ENCODE results near the gene PROSER3.

Gene PROSER3

DNA sequence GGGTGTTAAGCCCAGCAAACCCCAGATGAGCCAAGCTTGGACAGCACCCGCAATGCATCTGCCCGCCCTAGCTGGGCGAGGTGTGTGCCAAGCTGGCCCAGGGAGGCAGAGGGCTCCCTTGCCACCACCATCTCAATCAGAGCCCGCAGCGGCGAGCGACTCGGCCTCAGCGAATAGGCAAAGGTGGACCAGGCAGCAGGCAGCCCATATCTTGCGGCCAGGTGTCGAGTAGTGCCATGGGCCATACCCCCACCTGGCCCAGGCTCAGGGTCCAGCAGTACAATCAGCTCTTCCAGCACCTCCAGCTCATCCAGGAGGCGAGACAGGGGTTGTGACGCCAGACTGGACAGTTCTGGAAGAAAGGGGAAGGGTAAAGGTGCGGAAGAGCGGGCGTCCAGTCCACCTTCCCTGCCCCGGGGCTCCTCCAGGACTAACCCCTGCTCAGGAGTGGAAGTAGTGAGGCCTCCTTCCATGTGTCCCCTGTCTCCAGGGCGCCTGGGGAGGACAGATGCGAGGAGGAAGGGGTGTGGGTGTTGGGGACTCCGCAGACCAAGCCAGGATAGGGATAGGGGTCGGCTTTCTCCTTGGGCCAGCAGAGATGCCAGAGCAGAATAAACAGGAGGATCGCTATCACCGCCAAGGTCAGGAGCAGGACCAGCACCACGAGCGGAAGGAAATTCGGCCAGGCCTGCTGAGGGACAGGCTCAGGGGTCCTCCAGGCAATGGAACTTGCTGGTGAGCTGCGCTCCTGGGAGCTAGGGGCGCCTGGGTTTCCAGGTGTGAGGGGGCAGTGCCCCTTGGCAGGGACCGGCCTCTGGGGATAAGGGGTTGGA, 18.5 kb upstream of the PROSER3 start:
- no peak for DNase-seq

DNA sequence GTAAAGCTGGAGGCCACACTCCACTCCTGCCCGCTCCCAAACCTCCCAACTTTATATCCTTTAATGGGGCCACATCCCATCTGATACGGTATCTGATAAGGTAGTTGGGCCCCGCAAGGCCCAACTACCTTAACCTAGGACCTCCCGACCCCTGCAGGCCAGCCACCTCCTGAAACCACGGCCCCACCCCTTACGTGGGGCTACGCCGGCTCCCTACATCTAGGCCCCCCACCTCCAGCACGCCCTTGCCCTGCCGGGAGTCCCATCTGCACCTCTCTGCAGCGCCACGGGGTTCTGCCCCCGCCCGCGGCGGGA, 17.9 kb upstream of the PROSER3 start:
- no peak for DNase-seq

DNA sequence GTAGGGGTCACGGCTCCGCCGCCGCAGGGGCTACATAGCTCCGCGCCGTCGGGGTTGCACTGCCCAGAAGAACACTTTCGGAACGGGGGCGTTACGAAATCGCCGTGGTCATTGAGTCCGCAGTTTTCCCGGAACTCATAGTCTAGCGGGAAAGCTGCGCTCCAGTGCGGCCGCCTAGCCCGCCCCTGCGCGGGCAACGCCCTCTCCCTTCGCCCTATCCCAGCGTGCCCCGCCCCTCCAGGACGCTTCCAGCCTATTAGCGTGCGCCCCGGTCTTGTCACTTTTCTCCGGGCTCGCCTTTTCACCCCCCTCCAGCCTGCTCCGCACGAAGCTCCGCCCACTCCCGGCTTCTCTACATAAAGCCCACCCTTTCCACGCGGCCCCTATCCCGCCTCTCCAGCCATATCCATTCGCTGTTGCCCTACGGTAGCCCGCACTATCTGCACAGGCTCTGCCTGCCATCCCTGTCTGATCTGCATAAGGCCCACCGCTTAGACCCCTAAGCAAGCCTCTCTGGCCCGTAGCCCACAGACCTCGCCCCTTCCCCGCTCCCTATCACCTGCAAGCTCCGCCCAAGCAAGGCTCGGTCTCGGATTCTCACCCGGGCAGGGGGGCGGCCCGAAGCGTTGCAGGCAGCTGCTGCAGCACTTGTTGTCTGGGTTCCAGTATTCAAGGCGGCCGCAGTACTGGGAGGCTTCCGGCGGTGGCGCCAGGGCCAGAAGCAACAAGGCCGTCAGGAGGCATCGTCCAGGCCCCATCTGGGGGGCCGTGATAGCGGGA, 17.4 kb upstream of the PROSER3 start:
- peak; percentile 99 for DNase-seq

DNA sequence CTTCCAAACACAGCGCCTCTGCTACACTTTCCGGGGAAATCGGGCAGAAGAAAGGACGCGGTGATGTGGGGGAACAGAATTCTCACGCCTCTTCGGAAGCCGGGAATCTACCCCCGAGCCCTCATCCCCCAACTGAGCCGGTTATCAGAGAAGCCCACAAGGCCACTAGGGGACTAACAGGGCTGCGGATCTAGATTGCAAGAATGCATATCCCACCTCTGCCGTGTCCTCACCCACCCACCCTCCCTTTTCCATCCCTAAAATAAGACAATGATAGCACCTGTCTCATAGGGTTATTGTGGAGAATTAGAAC, 16.8 kb upstream of the PROSER3 start:
- DNase-seq = no peak

DNA sequence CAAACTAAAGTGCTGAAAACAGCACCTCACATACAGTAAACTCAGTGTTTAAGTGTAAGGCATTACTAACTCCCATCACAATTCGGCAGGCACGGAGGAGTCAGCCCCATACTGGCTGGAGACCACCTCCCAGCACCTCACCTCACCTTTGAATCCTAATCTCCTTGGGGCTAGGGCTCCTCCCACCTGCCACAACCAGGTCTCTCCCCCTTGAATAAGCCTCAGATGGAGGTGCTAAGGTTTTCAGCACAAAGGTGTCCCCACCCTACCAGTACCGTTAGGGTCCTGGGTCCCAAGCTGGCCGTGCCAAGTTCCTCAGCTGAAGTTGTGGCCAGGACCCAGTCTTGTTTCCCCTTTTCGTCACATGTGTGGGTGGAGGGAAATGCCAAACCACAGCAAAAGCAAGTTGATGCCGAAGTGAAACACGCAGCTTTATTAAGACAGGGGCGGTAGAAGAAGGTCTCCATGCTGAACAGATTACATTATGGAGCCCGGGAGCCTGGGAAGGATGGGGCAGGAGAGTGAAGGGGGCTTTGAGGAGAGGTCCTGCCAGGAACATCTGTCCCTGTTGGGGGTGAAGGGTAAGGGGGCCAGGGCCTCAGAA, 15.8 kb upstream of the PROSER3 start, which contains the start of gene IGFLR1:
Gene IGFLR1 (minus strand): TSS at position 332 of the 604 bp plus-strand sequence. CDS start 1,272 bp downstream, outside the sequence.
- no peak for DNase-seq

DNA sequence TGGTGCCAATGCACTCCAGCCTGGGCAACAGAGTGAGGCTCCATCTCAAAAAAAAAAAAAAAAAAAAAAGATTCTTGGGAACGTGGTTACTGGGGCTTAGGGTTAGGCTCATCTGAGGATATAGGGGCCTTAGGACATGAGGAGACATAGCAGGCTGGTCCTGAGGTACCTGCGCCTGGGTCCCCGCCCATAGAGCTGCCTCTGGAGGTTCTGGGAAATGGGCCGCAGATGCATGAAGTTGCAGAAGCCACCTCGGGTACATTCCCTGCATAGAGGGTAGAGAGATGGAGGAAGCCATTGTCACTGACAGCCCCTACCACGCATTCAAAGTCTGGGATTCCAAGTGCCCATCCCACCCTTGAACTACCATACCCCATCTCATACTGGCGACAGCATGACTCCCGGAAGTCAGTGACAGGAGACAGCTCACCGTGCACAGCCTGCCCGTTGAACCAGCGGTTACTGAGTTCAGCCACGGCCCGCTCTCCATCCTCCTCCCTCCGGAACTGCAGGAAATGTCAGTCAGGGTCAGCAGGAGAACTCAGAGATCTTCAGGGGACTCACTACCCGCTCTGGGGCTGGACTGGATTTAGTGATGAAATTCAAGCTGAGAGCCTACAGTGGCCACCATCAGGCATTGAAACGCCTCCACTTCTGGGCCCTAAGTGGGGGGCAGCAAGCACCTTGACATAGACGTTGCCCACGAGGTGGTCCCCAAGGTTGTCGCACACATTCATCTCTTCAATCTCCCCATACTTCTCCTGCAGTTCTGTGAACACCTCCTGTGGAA, 14.1 kb upstream of the PROSER3 start:
- no peak for DNase-seq

DNA sequence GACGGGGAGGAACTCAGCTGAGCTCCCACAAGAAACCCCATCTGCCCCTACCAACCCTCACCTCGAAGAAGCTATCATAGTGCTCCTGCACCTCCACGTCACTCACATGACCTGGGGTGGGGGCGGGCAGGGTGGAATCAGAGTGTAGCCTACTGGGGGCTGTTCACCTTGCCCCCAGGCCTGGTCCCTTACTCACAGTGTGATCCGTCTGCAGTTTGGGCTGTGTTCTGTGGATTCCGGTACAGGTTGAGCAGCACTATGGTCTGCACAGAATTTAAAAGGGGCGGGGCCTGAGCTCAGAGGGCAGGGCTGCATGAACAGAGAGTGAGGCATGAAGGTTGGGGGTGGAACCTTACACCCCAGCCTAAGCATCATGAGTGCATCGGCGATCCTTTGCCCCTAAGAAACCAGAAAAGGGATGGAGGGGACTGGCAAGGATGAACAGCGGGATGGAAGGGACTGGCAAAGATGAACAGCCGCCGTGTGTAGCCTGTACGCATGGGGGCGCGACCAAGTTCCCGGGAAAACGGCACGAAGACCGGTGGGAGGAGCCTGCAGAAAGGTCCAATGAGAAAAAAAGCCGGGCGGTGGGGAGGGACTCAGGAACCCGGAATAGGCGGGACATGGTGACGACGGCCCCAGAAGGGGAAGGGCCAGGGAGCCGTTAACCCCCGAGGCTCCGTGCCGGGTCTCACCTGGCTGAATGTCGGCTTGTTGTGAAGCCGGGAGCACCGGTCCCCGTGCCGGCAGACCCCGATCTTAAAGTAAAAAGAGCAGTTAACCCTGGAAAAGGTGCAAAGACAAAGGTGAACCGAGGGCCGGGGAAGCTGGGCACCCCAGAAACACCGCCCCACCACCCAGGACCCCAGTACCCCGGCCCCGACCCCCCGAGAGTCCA, 13.3 kb upstream of the PROSER3 start:
- peak; percentile 97 for DNase-seq

DNA sequence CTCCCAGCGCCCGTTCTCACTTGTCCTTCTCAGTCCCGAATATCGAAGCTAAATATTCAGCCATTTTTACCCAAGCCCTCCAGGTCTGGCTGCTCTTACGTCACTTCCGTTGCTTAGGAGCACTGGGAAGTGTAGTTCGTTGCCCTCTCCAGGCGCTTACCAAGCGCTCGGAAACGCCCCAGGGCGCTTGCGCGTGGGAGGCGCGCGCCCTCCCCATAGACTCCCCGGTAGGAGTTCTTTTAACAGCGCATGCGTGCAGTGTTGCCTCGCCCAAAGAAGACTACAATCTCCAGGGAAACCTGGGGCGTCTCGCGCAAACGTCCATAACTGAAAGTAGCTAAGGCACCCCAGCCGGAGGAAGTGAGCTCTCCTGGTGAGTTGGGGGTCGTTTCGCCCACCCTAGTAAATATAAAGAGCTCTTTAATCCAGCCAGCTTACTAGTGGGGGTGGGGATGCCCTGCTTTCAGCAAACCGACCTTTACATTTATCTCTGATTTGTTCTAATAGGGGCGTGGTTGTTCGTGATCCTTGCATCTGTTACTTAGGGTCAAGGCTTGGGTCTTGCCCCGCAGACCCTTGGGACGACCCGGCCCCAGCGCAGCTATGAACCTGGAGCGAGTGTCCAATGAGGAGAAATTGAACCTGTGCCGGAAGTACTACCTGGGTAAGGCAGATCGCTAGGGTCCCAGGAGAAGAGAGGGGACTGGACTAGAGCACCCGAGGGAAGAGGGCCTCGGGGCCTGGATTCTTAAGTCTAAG, 12.5 kb upstream of the PROSER3 start, which contains the start of the genes PSENEN and U2AF1L4:
Gene PSENEN (plus strand): TSS at position 324 of the 759 bp plus-strand sequence. CDS start 280 bp downstream, at position 604.
Gene U2AF1L4 (minus strand): TSS at position 91 of the 759 bp plus-strand sequence. CDS start 27 bp downstream, at position 64.
- DNase-seq = peak; percentile 99

DNA sequence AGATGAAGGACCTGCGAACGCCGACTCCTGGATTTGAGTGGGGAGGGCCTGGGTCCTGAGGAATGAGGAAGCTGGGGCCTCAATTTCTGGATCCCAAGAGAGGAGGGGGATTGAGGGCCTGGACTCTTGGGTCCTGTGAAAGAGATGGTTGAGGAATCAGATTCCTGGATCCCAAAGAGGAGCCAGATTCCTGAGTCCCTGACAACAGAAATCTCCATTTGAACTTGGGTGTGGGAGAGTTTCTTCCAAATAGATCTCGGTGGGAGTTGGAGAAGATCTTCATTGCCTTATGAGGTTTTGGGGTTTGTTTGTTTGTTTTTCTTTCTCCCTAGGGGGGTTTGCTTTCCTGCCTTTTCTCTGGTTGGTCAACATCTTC, 11.9 kb upstream of the PROSER3 start:
- no peak for DNase-seq

DNA sequence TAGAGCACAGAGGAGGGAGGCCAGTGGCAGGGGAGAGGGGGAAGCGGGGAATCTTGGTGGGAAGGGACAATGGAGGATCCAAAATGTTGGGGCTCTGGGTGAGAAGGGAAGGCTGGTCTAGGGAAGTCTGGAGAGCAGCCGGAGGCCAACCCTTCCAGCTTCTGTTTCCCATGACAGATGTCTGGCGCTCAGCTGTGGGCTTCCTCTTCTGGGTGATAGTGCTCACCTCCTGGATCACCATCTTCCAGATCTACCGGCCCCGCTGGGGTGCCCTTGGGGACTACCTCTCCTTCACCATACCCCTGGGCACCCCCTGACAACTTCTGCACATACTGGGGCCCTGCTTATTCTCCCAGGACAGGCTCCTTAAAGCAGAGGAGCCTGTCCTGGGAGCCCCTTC, 11.4 kb upstream of the PROSER3 start:
- DNase-seq = no peak

DNA sequence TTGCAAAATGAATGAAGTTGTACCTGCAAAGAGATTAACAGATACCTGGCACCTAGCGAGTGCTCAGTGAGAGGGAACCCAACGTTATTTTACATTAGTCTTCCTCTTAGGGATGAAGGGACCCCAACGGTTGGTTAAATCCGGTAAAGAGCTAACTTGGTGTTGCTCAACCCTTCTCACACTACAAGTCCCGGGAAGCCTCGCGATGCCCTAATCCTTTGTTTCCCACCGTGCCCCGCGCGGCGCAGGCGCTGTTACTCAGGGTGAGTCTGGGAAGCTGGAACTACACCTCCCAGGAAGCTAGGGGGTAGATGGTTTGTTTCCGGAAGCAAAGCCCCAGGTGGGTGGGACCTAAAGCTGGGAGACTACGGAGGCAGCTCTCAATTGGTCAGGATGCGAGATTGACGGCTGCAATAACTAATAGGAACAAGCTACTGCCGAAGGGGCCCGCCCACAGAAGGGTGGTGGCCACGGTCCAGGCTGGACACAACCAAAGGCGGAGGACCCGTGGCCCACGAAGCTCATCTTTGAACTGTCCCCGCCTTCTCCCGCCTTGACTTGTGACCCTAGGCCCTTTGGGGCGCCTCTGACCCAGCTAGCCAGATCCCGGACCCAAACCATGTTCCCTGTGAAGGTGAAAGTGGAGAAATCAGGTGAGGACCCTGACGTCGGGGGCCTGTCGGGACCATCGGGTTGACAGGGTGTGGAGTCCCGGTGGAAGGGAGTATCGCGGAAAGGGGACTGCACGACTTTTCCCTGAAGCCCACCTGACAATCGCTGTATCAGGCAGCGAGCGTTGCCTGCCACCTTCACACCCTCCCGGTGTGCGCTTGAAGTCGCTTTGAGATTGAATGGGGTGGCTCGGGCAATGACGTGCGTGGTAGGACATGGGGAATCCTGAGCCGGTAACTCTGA, 9.6 kb upstream of the PROSER3 start, which contains the start of gene LIN37:
Gene LIN37 (plus strand): TSS at position 471 of the 915 bp plus-strand sequence. CDS start 149 bp downstream, at position 620.
- peak; percentile 100 for DNase-seq

DNA sequence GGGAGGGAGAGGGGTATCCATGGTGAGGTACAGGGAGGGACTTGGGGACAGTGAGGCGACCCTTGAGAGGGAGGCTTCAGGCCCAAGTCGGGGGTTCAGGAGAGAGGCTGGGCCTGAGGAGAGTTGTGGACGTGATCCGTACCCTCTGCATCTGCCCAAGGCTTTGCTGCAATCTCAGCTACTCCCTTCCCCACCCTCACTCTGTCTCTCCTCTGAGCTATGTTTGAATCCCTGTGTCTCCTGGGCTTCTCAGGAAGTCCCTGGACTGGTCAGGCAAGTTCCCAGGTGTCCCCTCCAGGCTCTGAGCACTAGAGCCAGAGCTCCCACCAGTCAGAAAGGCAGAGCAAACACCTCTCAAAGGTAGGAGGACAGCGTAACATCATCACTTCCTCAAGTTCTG, 7.8 kb upstream of the PROSER3 start:
- peak; percentile 90 for DNase-seq

DNA sequence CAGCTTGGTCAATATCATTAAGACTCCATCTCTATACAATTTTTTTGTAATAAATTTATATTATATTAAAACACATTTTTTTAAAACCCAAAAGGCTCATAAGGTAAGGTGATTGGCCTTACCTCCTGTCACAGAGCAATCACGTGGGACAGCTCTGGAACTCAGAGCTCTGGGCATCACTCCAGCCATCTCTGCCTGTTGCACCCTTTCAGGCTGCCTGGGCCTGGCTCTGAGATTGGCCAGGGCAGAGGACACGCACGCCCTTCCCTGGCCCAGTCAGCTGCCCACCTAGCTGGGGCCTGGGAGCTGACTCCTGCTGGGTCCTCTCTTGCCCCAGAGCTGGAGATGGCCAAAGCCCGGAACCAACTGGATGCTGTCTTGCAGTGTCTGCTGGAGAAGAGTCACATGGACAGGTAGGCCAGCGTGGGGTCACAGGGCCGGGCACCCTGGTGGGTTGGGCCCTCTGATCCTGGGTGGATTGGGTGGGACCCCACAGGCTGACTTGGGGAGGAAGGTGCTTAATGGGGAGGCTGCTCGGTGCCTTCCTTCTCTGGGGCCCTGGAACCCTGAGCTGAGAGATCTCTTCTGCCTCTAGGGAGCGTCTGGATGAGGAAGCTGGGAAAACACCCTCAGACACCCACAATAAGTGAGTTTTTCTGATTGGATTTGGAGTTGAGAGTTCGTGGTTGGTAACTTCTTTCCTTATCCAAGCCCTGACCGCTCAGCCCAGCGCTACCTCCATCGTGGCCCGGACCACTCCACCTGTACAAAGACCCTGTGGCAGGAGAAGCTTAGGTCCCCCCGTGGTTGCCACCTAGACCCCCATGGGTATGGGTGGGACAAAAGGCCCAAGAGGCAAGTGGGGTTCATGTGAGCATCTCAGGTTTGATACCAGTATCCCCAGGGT, 5.9 kb upstream of the PROSER3 start:
- no peak for DNase-seq

DNA sequence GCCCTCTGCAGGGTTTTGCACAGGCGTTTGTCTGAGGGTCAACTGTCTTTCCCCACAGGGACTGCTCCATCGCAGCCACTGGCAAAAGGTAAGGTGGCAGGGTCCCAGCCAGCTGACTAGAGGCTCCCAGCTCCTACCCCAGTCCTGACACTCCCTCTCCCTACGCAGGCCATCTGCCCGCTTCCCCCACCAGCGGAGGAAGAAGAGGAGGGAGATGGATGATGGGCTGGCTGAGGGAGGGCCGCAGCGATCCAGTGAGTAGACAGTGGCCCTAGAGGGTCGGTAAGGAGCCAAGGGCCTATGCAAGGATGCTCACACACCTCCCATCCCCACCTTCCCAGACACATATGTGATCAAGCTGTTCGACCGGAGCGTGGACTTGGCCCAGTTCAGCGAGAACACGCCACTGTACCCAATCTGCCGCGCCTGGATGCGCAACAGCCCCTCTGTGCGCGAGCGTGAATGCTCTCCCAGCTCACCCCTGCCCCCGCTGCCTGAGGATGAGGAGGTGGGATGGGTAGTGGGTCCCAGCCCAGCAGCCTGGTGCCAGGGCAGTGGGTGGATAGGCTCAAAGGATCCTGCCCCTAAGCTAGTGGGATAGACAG, 5.1 kb upstream of the PROSER3 start:
- peak; percentile 27 for DNase-seq

DNA sequence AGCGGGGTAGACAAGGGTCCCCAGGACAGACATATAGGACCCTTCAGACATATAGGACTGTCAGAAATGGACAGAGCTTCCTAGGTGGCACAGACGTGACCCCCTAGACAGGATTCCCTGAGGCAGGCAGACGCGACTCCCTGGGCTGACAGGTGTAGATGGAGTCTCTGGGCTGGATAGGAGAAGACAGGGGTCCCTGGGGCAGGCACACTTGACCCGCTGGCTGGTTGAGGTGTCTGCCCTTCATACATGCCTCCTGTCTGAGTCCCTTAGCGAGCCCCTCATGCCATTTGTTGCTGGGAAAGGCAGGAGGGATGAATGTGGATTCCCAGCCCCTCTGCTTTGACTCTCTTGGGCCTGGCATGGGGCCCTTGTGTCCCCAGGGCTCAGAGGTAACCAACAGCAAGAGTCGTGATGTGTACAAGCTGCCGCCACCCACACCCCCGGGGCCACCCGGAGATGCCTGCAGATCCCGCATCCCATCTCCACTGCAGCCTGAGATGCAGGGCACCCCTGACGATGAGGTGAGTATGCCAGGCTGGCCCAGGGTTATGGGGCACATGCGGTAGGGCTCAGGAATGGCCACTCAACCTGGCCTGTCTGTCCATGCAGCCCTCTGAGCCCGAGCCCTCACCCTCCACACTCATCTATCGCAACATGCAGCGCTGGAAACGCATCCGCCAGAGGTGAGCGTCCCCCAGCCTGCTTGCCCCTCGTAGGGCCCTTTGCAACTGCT, 4.2 kb upstream of the PROSER3 start:
- peak; percentile 38 for DNase-seq

DNA sequence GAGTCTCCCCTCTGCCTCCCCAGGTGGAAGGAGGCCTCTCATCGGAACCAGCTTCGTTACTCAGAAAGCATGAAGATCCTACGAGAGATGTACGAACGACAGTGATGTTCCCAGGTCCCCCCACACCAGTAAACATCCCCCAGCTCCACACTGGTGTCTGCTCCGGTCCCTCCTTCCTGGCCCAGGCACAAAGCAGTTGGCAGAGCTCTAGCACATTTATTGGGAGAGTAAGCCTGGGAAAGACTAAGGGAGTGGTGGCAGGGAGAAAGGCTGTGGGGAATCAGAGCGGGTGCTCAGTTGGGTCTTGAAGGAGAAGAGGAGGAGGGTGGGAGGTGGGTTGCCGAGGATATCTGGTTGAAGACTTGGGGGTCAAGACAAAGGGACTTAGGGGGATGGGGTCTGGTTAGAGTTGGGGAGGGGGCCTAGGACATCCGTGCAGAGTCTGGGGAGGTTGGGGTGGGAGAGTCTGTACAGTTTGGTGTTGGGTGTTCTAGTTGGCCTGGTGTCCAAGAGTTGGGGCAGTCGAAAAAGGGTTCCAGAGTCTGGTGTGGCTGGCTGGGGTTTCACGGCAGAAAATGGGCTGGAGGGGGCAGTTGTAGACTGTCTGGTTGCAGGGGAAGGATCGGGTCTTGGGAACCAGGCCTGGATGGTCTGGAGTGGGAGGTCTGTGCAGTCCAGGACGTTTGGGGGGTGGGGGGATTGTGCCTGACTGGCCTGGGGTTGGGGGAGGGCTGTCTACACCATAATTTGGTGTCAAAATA, 3.4 kb upstream of the PROSER3 start:
- peak; percentile 42 for DNase-seq

DNA sequence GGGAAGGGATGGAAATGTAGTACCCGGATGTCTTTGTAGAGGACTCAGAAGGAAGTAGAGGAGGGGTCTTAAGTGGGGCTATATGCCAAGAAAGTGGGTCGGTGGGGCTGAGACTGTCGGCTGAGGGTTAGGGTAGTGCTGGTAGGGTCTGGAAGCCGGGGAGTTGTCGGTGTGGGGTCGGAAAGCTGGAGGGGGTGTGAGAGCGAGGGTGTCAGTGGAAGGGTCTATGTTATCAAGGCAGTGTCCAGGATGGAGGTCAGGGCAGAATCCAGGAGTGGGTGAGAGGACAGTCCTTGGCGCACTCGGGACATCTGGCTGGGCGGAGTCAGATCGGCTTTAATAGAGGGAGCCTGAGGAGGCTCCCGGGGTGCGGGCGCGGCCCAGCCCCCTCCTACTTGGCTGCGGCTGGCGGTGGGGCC, 2.8 kb upstream of the PROSER3 start:
- peak; percentile 32 for DNase-seq

Measured in islet precursor cell (in vitro differentiated cells).